ENCODE results near the gene TFF3. TPM values are rescaled to one million over a fixed set of nuclear protein-coding genes. Genes with fewer than 3 reads are reported as not detected.
A peak's percentile ranks its signal among the peaks of the same experiment; 100 is the strongest.

TFF3 gene
- total and polyA plus RNA-seq, 7 donors, result 0.92 to 3.3 (median 2.1) TPM

DNA sequence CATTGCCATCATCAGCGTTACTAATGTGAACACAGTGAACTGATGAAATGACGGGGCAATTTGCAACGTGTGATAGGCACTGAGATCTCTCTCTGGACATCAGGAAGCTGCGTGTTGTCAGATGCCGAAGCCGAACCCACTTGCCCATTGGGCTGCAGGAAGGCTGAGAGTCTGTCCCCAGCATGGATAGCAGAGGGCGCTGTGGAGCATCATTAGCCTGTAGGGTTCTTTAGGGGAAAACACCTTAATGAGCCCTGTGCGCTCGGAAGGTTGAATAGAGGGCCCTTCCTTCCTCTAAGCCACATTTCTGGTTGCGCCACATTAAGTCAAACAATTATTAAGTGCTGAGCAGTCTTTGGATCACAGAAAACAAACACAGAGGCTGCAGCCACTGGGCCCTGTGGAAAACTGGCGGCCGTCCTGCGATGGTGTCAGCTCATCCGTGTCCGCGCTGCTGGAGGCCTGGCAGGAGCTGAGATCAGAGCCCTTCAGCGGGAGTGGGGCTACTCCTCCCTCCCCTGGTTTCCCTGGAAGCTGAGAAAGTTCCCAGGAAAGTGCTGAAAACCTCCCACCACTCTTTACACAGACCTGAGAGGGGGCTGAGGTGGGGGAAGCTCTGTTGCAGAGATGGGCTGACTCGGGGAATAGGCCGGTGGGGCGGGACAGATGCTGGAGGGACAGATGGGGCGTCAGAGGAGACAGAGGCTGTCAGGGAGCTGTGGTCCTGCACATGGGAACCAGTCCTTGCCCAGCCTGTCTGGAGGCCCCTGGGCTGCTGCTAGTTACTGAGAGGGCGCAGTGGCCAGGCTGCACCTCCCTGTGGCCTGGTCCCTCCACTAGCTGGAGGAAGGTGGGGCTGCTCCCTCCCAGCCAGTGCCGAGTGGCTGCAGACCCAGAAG lies 22.9 kb upstream of the TFF3 start:
- TF ChIP-seq, protein P1, sequence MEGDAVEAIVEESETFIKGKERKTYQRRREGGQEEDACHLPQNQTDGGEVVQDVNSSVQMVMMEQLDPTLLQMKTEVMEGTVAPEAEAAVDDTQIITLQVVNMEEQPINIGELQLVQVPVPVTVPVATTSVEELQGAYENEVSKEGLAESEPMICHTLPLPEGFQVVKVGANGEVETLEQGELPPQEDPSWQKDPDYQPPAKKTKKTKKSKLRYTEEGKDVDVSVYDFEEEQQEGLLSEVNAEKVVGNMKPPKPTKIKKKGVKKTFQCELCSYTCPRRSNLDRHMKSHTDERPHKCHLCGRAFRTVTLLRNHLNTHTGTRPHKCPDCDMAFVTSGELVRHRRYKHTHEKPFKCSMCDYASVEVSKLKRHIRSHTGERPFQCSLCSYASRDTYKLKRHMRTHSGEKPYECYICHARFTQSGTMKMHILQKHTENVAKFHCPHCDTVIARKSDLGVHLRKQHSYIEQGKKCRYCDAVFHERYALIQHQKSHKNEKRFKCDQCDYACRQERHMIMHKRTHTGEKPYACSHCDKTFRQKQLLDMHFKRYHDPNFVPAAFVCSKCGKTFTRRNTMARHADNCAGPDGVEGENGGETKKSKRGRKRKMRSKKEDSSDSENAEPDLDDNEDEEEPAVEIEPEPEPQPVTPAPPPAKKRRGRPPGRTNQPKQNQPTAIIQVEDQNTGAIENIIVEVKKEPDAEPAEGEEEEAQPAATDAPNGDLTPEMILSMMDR (IDR thresholded peaks at IDR 0.05), result peak; percentile 50
- intact Hi-C loops (cut with DNase I), result no loop called here
- Histone ChIP-seq H3K4me3 (no peak overlapping the region), H3K4me1 (no peaks in the 10 kb centered on the region), H3K36me3 (ENCODE audit: insufficient read depth in 1 of 2, low read depth in 1 of 2) (no peaks in the 10 kb centered on the region), H3K27ac (no peak overlapping the region), H3K9me3 (no peaks in the 10 kb centered on the region), H3K27me3 (ENCODE audit: insufficient read depth in 3 of 3, low read length in 2 of 3) (peaks cover 0 to 40% (median 0%) of the 10 kb centered on the region in 3 donors)
- WGBS, 3 donors, result 31 to 36% (median 32%) methylated on average over 22 to 23 of the region's 23 CpGs
- ATAC-seq, result peak; percentile 39 to 79 (median 74)
- DNase-seq, result peak; percentile 60 to 71

DNA sequence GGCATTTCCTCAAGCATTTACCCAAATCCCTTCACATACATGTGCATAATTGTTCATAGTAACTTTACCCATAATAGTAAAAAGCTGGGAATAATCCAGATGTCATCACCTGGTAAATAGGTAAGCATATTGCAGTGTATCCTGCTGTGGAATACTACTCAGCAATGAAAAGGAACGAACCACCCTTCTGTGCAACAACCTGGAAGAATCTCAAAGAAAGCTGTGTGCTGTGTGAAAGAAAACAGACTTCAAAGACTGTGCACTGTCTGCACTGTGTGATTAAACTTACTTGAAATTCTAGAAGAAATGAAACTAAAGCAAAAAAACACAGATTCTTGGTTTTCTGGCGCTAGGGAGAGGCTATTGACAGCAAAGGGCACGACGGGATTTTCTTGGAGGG lies 22.1 kb upstream of the TFF3 start:
- Histone ChIP-seq H3K27ac (no peak overlapping the region), H3K36me3 (ENCODE audit: insufficient read depth in 1 of 2, low read depth in 1 of 2) (no peaks in the 10 kb centered on the region), H3K4me3 (no peak overlapping the region), H3K9me3 (no peaks in the 10 kb centered on the region), H3K4me1 (no peaks in the 10 kb centered on the region), H3K27me3 (ENCODE audit: insufficient read depth in 3 of 3, low read length in 2 of 3) (peaks cover 0 to 48% (median 3%) of the 10 kb centered on the region in 3 donors)
- DNase-seq (no peak), ATAC-seq (no peak)
- TF ChIP-seq, protein P1 (IDR thresholded peaks at IDR 0.05), result no peak
- intact Hi-C loops (cut with DNase I), result no loop called here
- 93 to 94% (median 93%) methylated on average over 4 of the region's 4 CpGs for WGBS, 3 donors

DNA sequence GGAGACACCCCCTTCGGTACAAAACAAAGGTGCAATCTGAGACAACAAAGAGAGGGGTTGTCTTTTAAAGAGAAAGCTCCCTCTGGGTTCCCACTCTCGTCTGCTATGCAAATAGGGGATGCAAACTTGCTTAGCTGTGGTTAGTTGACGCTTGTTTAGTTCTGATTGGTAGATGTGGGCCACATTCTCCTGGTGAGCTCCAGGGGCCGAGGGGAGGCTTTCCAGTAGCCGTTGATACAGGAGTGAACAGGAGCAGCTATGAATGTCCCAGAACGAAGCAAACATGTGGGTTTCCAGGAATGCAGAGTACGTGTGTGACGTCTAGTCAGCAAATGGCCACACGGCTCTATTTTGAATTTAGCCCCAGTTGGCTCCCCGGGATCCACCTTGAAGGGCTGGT lies 20.8 kb upstream of the TFF3 start:
- no peak overlapping the region for H3K4me3 ChIP-seq
- H3K36me3 ChIP-seq (ENCODE audit: insufficient read depth in 1 of 2, low read depth in 1 of 2), result no peaks in the 10 kb centered on the region
- H3K9me3 ChIP-seq, result no peaks in the 10 kb centered on the region
- intact Hi-C loops (cut with DNase I), result no loop called here
- DNase-seq (no peak), ATAC-seq (no peak)
- no peaks in the 10 kb centered on the region for H3K4me1 ChIP-seq
- peaks cover 0 to 50% (median 3%) of the 10 kb centered on the region in 3 donors for H3K27me3 ChIP-seq (ENCODE audit: insufficient read depth in 3 of 3, low read length in 2 of 3)
- TF ChIP-seq, protein P1 (IDR thresholded peaks at IDR 0.05), result no peak
- WGBS, 3 donors, result 18 to 30% (median 22%) methylated on average over 10 of the region's 10 CpGs
- H3K27ac ChIP-seq, result no peak overlapping the region

DNA sequence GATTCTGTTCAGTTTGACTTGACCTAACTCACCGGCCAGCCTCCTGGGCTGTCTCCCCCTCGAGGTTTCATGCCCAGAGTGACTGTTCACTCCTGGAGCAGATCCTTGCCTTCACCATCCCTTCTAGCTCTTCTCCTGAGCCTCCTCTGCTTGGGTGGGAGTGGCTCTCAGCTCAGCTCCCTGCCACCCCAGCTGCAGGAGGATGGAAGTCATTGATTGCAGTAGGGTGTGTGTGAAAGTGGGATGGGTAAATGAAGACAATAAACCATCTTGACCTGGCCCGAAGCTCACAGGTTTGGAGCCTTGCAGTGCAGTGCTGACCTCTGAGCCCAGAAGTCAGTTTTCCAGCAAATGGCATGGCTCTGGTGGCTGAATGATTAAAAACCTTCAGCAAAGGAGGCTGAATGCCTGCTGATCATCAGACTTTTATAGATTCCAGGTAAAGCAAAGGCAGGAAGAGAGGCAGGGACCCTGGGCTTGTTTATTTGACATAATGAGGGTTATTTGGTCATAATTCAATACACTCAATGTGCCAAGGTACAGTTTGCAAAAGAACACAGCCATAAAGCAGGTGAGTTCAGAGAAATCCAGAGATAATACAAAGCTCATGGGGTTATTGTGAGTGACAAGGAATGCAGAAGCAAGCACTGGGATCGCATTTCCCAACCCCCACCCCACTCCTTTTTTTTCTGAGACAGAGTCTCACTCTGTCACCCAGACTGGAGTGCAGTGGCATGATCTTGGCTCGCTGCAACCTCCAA lies 17.5 kb upstream of the TFF3 start:
- 63 to 70% (median 67%) methylated on average over 5 of the region's 5 CpGs for WGBS, 3 donors
- intact Hi-C loops (cut with DNase I), result no loop called here

More for the DNA sequence above, 17.5 kb upstream of the TFF3 start:
- DNase-seq (no peak), ATAC-seq (no peak)
- Histone ChIP-seq H3K9me3 (no peaks in the 10 kb centered on the region), H3K36me3 (ENCODE audit: insufficient read depth in 1 of 2, low read depth in 1 of 2) (no peaks in the 10 kb centered on the region), H3K4me3 (no peak overlapping the region), H3K27ac (no peak overlapping the region), H3K27me3 (ENCODE audit: insufficient read depth in 3 of 3, low read length in 2 of 3) (peaks cover 0 to 48% (median 3%) of the 10 kb centered on the region in 3 donors), H3K4me1 (no peaks in the 10 kb centered on the region)
- TF ChIP-seq, protein P1 (IDR thresholded peaks at IDR 0.05), result no peak
